ENCODE measurements around the gene ZNF786. TPM values are rescaled to one million over a fixed set of nuclear protein-coding genes. Genes with fewer than 3 reads are reported as not detected.

ZNF786 gene
- total and polyA plus RNA-seq, 10 of the 15 experiments (the other 5 are each of a cell fraction or from before 2014, with no cell fraction given) = 0.47 to 7.0 (median 4.2) TPM

DNA sequence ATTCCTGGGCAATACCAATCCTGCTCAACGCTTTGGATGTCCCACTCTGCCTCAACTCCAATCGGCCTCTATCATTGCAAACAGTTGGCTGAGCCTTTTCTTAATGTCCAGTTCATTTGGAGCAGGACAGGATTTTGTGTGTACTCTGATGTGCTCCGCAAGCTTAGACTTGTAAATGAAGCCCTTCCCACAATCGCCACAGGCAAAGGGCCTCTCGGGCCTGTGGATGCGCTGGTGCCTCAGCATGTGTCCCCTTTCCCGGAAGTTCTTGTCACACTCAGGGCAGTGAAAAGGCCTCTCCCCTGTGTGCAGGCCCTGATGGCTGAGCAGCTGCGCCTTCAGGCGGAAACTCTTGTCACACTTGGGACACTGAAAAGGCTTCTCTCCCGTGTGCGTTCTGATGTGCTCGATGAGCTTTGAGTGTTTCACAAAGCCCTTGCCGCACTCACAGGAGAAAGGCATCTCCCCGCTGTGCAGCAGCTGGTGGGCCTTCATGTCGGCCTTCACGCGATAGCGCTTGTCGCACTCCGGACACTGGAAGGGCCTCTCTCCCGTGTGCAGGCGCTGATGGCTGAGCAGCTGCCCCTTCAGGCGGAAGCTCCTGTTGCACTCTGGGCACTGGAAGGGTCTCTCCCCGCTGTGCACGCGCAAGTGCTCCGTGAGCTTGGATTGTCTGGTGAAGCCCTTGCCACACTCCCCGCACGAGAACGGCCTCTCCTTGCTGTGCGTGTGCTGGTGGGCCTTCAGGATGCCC is 20.0 kb downstream of the ZNF786 start (continued):
- TF ChIP-seq, protein P1, sequence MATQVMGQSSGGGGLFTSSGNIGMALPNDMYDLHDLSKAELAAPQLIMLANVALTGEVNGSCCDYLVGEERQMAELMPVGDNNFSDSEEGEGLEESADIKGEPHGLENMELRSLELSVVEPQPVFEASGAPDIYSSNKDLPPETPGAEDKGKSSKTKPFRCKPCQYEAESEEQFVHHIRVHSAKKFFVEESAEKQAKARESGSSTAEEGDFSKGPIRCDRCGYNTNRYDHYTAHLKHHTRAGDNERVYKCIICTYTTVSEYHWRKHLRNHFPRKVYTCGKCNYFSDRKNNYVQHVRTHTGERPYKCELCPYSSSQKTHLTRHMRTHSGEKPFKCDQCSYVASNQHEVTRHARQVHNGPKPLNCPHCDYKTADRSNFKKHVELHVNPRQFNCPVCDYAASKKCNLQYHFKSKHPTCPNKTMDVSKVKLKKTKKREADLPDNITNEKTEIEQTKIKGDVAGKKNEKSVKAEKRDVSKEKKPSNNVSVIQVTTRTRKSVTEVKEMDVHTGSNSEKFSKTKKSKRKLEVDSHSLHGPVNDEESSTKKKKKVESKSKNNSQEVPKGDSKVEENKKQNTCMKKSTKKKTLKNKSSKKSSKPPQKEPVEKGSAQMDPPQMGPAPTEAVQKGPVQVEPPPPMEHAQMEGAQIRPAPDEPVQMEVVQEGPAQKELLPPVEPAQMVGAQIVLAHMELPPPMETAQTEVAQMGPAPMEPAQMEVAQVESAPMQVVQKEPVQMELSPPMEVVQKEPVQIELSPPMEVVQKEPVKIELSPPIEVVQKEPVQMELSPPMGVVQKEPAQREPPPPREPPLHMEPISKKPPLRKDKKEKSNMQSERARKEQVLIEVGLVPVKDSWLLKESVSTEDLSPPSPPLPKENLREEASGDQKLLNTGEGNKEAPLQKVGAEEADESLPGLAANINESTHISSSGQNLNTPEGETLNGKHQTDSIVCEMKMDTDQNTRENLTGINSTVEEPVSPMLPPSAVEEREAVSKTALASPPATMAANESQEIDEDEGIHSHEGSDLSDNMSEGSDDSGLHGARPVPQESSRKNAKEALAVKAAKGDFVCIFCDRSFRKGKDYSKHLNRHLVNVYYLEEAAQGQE (IDR thresholded peaks at IDR 0.05; ENCODE audit: low read depth, low read length) = no peak
- TF ChIP-seq CBX5 (IDR thresholded peaks at IDR 0.05; ENCODE audit: low read depth) (no peak), SMC3 (IDR thresholded peaks at IDR 0.05; ENCODE audit: borderline replicate concordance, low read length) (no peak), ASH2L (IDR thresholded peaks at IDR 0.05; ENCODE audit: borderline replicate concordance, low read depth) (no peak)
- TF ChIP-seq, protein P2, sequence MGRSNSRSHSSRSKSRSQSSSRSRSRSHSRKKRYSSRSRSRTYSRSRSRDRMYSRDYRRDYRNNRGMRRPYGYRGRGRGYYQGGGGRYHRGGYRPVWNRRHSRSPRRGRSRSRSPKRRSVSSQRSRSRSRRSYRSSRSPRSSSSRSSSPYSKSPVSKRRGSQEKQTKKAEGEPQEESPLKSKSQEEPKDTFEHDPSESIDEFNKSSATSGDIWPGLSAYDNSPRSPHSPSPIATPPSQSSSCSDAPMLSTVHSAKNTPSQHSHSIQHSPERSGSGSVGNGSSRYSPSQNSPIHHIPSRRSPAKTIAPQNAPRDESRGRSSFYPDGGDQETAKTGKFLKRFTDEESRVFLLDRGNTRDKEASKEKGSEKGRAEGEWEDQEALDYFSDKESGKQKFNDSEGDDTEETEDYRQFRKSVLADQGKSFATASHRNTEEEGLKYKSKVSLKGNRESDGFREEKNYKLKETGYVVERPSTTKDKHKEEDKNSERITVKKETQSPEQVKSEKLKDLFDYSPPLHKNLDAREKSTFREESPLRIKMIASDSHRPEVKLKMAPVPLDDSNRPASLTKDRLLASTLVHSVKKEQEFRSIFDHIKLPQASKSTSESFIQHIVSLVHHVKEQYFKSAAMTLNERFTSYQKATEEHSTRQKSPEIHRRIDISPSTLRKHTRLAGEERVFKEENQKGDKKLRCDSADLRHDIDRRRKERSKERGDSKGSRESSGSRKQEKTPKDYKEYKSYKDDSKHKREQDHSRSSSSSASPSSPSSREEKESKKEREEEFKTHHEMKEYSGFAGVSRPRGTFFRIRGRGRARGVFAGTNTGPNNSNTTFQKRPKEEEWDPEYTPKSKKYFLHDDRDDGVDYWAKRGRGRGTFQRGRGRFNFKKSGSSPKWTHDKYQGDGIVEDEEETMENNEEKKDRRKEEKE (IDR thresholded peaks at IDR 0.05) = no peak
